ENCODE measurements around the gene CLCA2.

CLCA2 gene

GRCh38 chr1:86478416-86479156 lies 54.6 kb downstream of the CLCA2 start:
- no peak overlapping the region for H3K4me3 ChIP-seq (ENCODE audit: low read depth, low read length)
- CTCF ChIA-PET = interaction anchor here (1.2 to 4.2 kb wide), 3 partner anchors 17 to 30 kb away, joined by 3 to 26 read pairs (median 4); no protein-coding TSS in a partner anchor
- DNase-seq (ENCODE audit: low read depth, low spot score) = no peak
- no peak for TF ChIP-seq CTCF (IDR thresholded peaks at IDR 0.05; ENCODE audit: insufficient read depth, low read length, missing control alignments)
- POLR2A ChIA-PET = no interaction called here

GRCh38 chr1:86481966-86482365 lies 58.0 kb downstream of the CLCA2 start:
- CTCF ChIA-PET = interaction anchor here (0.5 to 4.2 kb wide), 5 partner anchors 9 to 862 kb away, joined by 3 to 26 read pairs (median 4); no protein-coding TSS in a partner anchor

GRCh38 chr1:86487131-86487810 lies 63.3 kb downstream of the CLCA2 start:
- no peak overlapping the region for H3K4me3 ChIP-seq (ENCODE audit: low read depth, low read length)
- DNase-seq (ENCODE audit: low read depth, low spot score) = peak; percentile 69
- no peak for TF ChIP-seq CTCF (IDR thresholded peaks at IDR 0.05; ENCODE audit: insufficient read depth, low read length, missing control alignments)
- POLR2A ChIA-PET = interaction anchor here (0.5 kb wide), 2 partner anchors 116 to 1166 kb away, joined by 3 to 4 read pairs; no protein-coding TSS in a partner anchor
- CTCF ChIA-PET = interaction anchor here (1.1 to 8.2 kb wide), 3 partner anchors 13 to 102 kb away, joined by 3 to 112 read pairs (median 57); no protein-coding TSS in a partner anchor

More at GRCh38 chr1:86481966-86482365, 58.0 kb downstream of the CLCA2 start:
- no peak for DNase-seq (ENCODE audit: low read depth, low spot score)
- TF ChIP-seq CTCF (IDR thresholded peaks at IDR 0.05; ENCODE audit: insufficient read depth, low read length, missing control alignments) = no peak
- no peak overlapping the region for H3K4me3 ChIP-seq (ENCODE audit: low read depth, low read length)
- POLR2A ChIA-PET = no interaction called here

DNA sequence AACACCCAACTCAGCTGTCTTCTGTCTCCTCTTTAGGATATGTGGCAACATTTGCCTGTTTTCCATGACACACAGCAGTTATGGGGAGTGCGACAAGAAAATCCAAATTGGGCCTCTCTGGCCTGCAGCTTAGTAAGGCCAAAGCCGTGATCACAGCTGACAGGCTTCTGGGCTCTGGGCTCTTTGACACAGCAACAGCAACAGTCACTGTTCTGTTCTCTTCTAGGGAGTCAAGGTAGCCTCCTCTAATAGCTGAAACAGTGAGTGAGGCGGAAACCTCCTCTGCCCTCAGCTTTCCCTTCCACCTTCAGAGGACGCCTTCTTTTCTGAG lies 63.8 kb downstream of the CLCA2 start:
- CTCF ChIA-PET = interaction anchor here (1.1 to 8.2 kb wide), 3 partner anchors 14 to 102 kb away, joined by 3 to 112 read pairs (median 57); no protein-coding TSS in a partner anchor

GRCh38 chr1:86489242-86489878 lies 65.4 kb downstream of the CLCA2 start:
- ChIA-PET POLR2A (no interaction called here), CTCF (interaction anchor here (7.9 to 8.2 kb wide), 2 partner anchors 13 to 15 kb away, joined by 57 to 112 read pairs; no protein-coding TSS in a partner anchor)
- TF ChIP-seq CTCF (IDR thresholded peaks at IDR 0.05; ENCODE audit: insufficient read depth, low read length, missing control alignments) = no peak
- no peak for DNase-seq (ENCODE audit: low read depth, low spot score)
- H3K4me3 ChIP-seq (ENCODE audit: low read depth, low read length) = no peak overlapping the region

More for the DNA sequence above, 63.8 kb downstream of the CLCA2 start:
- POLR2A ChIA-PET = no interaction called here
- no peak for DNase-seq (ENCODE audit: low read depth, low spot score)
- no peak overlapping the region for H3K4me3 ChIP-seq (ENCODE audit: low read depth, low read length)
- TF ChIP-seq CTCF (IDR thresholded peaks at IDR 0.05; ENCODE audit: insufficient read depth, low read length, missing control alignments) = no peak

Data from AG04449 (cell line).